COLO829 (cell line): ENCODE data around the gene ANGEL1.

ENCODE experiments used
- DNase-seq: peaks from one replicate; pipeline ENCODE4 v3.0.0; 2012; ENCODE audit warnings: low spot score

The ANGEL1 gene

DNA sequence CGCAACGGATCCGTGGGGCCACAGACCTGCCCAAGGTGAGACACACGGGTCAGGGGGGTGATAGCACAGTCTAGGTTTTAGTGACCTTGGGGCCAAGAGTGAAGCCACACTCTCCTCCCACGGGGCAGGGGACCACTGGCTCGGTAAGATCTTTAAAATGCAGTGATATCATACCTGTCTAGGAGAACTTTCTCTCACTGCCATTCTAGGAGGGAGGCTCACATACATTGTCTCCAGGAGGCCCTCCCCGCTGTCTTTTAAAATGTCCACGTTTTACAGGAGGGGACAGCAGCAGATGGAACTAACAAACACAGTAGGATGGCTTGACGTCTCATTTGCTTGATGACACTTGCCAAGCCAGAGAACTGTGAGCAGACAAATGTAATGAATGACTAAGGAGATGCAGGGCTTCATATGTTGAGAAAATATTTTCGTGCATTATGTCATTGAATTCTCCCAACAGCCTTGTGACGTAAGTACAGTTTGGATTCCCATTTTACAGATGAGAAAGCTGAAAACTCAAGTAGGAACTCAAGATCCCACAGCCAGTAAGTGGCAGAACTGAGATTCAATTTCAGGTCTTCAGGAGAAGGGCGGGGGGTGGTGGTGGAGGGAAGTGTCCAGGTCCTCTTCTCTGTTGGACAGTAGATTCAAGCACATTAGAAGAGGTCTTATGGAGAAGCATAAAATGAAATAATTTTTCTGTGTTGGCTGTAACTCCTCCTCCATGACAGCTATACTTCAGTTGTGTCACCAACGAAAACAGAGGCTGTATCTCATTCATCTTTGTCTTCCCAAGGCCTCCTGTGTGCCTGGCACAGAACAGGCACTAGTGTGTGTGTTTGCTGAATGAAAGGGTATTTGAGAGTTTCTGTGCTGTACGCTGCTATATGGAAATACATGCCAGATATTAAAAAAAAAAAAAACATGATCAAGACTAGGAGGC, 49.3 kb downstream of the ANGEL1 start:
- DNase-seq: no peak

DNA sequence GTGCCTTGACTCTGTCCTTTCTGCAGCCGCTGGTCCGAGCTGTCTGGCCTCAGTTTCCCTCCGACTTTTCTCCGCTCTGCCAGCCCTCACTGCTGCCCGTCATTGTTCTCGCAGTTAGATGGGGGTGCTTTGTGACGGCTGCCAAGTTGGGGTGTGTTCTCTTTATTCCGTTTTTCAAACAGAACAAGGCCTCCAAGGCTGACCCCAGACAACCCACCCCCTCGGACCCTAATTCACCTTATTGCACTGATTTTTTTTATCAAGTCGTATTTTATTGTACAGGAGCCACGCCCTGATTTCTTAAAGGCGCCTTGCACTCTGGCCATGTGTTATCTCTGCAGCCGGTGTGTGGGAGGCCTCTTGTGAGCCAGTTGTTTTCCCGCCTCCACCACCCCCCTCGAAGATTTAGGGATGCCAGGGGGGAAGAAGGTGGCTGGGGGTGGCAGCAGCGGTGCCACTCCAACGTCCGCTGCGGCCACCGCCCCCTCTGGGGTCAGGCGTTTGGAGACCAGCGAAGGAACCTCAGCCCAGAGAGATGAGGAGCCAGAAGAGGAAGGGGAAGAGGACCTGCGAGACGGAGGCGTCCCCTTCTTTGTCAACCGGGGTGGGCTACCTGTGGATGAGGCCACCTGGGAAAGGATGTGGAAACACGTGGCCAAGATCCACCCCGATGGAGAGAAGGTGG, 50.1 kb downstream of the ANGEL1 start:
- peak; percentile 33 for DNase-seq

GRCh38 chr14:76761960-76762410, 50.7 kb downstream of the ANGEL1 start:
- no peak for DNase-seq

- peak; percentile 65 for DNase-seq
Measured at GRCh38 chr14:76761136-76761959, 51.3 kb downstream of the ANGEL1 start, which contains the start of gene VASH1. Gene VASH1 (plus strand): TSS chr14:76761468. CDS start chr14:76762822, 1,354 bp downstream.

GRCh38 chr14:76760331-76761135, 52.1 kb downstream of the ANGEL1 start:
- DNase-seq: no peak

GRCh38 chr14:76759589-76759988, 53.1 kb downstream of the ANGEL1 start:
- DNase-seq: no peak

- DNase-seq: no peak
Measured at GRCh38 chr14:76756371-76756750, 56.3 kb downstream of the ANGEL1 start.

DNA sequence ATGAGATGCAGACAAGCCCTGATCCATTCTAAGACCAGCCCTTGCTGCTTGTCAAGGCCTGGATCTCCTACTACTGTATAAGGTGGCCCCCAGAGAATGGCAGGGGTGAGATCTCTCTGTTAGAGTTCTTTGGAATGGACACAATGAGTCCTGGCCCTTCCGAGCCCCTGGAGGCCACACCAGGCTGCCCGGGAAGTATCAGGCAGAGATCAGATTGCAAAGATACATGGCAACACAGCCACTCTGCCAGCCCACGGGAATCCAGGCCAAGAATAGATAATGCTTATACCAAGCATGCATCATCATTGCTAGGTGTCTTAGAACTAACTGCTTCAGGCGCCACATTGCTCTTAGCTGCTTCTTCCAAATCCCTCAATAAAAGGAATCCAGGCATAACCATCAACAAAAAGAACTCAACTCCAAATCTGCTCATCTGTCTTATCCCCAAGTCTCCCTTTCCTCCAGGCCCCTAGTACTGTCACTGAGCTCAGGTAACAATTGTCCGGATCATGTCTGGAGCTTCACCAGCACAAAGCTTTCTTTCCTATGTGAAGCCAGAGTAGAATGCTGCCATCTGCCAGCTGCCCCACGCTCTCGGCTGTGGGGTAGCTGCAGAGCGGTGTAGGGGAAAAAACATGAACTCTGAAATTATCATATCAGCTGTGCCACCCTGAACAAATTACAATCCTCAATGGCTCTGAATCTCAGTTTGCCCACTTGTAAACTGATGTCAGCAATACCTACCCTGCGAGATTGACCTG, 56.9 kb downstream of the ANGEL1 start:
- DNase-seq: no peak

DNA sequence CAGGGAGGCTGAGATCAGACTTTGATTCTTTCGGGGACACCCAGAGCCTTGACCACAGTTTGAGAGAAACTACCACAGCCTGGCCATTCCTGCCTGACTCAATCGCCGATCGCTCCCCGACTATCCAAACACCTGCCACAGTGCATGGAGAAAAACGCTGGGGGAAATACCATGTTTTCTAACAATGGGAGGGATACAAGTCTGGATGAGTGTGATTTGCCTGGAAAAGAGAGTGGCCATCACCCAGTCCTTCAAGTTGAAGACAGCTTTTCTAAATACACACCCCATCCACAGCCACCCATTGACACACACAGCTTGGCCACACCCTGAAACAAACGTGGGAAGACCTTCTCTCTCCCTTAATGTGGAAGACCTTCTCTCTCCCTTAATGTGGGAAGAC, 58.1 kb downstream of the ANGEL1 start:
- DNase-seq: no peak

DNA sequence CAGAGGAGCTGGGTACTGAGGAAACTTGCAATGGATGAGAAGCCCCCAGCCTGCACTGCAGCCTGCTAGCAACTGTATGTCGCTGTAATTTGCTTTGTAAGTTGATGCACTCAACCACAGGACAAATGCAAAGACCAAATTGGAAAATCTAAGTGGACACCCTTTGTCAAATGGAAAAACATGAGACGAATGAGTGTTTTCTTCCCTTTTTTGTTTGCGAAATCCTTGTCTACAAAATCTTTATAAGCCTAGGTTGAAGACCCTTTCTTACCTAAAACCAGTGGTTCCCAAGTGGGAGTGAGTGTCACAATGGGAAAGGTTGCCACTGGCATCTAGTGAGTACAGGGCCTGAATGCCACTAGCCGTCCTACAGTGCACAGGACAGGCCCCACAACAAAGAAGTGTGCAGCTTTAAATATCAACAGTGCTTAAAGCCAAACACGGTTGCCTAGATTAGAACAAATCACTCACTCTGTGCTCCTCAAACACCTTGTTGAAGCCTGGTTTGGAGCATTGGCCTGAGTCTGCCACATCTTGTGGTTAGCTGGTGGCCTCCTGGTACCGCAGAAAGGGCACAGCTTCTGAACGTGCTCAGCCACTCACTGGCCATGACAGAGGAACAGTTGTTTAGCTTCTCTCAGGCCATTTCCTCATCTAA, 59.0 kb downstream of the ANGEL1 start:
- no peak for DNase-seq

- DNase-seq: no peak
Measured at GRCh38 chr14:76752744-76753143, 59.9 kb downstream of the ANGEL1 start.

GRCh38 chr14:76742966-76743365, 69.7 kb downstream of the ANGEL1 start:
- no peak for DNase-seq

- no peak for DNase-seq
Measured at GRCh38 chr14:76742185-76742584, 70.5 kb downstream of the ANGEL1 start.

GRCh38 chr14:76741074-76741473, 71.6 kb downstream of the ANGEL1 start:
- DNase-seq: no peak
